HG02610 (cell line): ENCODE results near the gene COMTD1.

ENCODE experiments used
- ATAC-seq: cut with Tn5 transposase; IDR thresholded peaks from one replicate; pipeline ENCODE4 v1.9.1; 2021; ENCODE audit warnings: mild to moderate bottlenecking, moderate library complexity; ENCODE audit not compliant: unreplicated experiment

Gene COMTD1

DNA sequence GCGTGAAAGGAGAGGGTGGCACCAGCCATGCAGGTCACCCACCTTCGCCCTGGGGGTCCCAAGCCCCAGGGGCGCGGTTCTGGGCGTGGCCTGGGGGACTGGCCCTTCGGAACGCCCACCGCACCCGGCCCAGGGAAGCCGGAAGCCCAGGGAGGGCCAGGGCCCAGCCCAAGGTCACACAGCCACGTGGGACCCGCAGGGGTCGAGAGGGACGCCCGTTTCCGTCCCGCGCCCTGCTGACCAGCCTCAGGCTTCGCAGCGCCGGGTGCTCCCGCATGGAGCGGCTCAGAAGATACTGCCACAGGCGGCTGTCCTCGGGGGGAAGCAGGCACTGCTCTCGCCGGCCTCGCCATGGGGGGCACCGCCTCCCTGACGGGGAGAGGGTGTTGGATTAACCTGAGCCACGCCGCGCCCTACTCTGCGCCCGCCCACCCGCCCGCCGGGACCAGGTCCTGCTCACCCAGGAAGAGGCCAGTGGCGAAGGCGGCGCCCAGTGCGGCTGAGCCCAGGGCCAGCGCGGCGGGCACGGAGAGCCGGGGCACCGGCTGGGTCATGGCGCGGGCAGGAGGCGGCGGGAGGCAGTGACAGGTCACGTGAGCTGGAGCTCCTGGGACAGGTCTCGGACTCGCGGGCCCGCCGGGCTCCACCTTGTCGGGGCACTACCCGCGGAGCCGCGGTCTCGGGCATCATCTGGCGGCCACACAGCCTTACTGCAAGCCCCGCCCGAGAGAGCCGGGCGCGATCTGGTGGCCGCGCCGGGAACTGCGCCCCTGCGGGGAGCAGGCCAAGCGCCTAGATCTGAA is at the start of gene COMTD1:
Gene COMTD1, minus strand, starts transcription at position 583 of the 803 bp plus-strand sequence. Its CDS starts 29 bp downstream, at position 554.
- ATAC-seq, result peak; percentile 79

DNA sequence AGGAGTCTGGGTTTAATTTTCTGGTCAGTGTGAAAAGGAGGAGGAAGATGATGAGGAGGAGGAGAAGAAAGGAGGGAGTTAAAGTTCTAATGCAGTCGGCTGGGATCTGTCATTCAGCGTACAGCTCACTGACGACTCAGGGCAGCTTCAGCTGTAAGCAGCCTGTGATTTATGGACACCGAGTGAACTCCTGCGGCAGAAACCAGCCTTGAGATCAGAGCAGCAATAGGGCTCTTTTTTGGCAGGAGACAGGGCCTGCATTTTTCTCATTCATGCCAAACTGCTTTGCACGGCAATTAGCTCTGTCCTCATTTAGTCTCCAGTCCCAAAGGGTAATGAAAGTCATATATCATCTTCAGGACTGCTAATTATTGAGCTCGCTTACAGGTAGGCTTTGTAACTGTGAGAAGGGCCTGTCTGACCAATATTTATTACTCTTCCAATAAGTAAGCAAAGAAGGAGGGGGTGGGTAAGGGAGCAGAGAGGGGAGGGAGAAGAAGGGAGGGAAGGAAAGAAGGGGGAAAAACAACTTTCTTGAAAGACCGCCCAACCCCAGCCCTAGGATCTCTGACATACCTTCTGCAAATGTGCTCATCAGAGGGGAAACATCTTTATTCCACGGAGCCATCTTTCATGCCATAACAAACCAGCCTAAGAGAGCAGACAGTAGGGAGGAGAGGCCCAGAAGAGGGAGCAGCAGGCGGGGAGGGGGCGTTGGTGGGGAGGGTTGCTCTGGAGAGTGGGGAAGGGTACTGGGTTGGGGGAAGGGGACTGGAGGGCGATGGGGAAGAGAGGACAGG is 48.1 kb upstream of the COMTD1 start:
- no peak for ATAC-seq

DNA sequence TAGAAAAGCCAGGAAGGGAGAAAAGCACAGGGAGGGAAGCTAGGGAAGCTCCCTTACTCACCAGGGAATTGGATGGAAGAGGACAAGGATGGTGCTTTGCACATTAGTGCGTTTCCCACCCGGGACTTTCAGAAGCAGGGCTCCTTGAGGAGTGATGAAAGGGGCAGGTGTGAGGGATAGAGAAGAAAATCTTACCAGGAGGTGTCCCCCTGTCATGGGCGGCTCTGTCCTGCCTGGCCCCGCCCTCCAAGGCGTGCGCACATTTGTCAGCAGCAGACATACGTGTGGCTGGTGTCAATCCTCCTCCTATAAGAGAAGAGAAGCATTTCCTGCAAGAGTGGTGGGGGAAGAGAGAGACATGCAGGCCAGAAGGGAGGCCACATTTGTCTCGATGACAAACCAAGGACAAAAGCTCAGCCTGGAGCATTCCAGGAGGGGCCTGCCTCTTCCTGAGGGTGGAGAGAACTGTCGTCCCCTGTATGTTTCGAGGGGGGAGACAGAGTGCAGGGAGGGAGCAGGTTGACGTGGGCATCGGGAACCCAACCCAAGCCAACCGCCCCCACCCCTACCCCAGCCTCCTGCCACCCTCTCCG is 47.4 kb upstream of the COMTD1 start:
- no peak for ATAC-seq

DNA sequence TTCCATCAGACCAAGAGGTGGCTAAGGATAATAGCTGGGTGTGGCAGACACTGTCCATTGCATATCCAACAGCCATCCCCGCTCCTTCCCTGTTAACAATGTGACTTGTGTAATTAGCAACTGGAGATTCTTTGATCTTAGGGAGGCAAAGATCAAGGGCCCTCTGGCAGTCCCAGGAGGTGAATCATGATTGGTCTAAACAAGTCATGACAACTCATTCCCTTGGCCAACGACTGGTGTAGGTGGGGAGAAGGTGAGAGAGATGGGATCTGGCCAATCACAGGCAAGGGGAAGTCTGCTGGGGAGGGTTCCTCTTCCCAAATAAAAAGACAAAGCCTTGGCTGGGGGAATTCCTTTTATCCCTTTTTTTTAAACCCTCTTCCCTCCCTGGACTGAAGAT is 46.2 kb upstream of the COMTD1 start:
- no peak for ATAC-seq

DNA sequence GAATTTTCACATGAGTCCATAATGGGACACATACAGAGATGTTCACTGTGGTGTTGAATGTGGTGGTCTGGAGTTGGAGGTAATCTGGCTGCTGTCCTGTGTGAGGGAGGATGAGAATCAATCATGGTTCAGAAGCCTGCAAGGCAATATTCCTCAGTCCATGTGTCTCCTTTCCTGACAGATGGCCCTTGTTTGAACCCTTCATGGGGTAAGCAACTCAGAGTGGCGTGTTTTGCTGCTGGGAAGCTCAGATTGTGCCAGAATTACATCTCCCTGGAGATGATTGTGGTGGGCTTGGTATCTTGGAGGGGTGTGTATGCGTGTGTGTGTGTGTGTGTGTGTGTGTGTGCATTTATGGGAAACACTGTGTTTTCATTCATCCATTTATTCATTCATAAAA is 44.5 kb upstream of the COMTD1 start:
- no peak for ATAC-seq

DNA sequence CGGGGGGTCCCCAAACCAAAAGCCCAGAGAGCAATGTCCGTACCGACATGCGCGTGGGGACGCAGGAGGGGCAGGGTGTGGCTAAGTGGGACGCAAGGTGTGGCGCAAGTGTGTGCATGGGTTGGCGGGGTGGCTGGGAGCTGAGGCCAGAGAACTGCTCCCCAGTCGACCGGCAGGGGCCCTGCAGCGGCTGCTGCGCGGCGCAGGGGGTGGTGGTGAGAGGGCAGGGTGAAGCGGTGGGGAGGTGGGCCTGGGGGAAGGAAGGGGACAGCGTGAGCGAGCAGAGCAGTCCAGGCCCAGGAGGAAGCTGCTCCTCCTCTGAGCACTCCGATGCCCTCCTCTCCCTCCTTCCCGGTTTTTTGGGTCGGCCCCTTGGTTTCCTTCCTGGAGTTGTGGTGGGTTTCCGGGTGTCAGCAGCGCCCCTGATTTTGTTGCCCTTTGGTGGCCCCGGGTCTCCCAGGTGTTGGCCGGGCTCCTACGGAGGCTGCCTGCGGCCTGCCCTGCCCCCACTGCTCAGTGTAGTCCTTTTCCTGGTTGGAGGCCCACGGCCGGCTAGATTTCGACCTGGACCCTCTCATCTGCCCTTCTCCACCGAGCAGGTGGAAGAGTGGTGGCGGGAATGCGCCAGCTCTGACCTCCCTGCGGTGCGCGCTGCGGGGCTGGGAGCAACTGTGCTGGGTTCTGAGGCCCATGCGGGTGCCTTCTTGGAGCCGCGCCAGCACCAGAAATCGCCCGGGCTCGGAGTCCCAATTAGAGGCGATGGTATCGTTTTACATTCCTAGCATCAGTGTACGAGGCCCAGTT is 40.5 kb upstream of the COMTD1 start:
- ATAC-seq, result no peak

DNA sequence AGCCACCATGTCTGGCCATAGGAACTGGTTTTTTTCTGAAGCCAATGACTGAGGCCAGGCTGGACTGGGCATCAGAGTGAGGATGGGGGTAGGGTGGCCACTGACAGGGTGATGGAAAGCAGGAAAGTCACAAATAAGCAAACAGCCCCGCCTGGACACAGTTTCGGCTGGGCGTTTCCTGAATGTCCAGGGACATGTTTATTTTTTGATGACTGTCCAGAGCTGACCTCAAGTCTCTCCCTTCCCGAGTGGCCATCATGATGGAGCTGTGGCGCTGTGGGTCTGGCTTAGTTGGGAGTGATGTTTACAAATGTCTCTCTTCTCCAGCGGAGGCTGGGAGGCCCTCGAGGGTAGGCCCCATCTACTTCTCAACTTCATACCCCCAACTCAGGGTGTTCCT is 37.1 kb upstream of the COMTD1 start:
- no peak for ATAC-seq

DNA sequence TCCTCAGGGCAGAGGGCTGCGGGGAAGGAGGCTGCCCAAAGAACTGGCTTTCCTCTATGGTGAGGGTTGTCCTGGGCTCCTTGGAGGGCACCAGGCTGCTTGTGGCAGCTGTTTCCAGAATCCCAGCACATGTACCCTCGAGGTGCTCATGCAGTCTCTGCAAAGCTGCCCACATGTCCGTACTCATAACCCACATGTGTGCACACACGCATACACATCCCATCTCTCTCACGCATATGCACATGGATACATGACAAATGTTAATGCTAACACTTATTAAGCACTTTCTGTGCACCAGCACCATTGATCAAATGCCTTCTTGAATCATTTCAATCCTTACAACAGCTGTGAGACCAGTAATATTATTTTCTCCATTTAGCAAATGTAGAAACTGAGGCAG is 36.3 kb upstream of the COMTD1 start:
- no peak for ATAC-seq

DNA sequence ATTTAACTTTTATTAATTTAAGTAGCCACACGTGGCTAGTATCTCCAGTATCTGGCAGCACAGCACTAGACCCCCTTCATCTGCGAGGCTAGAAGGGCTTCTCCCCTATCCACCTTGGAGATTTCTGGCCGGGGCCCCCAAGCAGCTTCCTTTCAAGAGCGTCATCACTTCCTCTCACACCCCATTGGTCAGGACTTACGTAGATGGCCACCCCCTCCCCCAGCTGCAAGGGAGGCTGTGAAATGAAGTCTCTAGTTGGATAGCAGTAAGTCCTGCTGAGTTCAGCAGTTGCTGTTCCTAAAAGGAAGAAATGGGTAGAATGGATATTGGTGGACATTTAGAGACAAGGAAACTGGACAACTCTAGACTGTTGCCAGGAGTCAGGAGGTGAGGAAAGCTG is 33.8 kb upstream of the COMTD1 start:
- no peak for ATAC-seq

DNA sequence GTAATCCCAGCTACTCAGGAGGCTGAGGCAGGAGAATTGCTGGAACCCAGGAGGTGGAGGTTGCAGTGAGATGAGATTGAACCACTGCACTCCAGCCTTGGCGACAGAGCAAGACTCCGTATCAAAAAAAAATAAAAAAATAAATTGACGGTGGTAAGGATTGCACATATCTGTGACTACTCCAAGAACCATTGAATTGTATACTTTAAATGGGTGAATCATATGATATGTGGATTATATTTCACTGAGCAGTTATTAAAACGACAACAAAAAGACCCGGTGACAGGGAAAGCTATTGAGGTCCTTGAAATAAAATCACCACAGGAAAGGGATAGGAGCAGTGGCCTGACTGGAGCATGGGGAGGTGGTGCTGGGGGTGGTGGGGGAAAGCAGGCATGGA is 31.2 kb upstream of the COMTD1 start:
- no peak for ATAC-seq

DNA sequence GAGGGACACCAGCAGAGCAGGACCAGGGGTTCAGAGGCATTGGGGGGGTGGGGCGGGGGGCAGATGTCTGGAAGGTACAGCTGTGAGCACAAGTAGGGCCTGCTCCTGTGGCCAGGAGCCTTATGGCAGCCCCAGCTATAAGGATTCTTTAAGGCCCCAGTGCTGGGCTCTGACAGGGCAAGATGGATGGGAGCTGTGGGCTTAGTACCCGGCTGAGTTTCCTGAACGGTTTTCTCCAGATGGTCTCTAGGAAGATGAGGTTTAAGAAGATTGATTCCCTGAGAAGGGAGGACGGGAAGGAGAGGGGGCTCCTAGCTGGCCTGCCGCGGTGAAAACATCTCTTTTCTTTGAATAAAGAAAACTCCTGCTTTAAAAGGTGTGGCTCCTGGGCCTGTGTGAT is 30.1 kb upstream of the COMTD1 start:
- ATAC-seq, result no peak

DNA sequence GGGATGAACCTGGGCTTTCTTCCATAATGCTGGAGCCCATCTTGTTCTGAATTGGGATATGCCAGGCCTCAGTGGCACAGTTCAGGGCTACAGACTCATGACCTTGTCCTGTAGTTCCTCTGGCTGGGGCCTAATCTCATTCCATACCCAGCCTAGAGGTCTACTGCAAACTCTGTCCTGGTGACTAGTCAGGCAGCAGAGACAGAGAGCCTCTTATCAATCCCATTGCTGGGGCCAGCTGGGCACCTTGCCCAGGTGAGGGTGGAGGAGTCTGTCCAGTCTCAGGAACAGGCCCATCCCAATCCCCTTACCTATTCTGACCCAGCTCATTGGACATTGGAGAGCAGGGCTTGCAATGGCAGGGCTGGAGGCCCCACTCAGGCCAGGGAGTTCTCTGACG is 28.0 kb upstream of the COMTD1 start:
- ATAC-seq, result no peak

DNA sequence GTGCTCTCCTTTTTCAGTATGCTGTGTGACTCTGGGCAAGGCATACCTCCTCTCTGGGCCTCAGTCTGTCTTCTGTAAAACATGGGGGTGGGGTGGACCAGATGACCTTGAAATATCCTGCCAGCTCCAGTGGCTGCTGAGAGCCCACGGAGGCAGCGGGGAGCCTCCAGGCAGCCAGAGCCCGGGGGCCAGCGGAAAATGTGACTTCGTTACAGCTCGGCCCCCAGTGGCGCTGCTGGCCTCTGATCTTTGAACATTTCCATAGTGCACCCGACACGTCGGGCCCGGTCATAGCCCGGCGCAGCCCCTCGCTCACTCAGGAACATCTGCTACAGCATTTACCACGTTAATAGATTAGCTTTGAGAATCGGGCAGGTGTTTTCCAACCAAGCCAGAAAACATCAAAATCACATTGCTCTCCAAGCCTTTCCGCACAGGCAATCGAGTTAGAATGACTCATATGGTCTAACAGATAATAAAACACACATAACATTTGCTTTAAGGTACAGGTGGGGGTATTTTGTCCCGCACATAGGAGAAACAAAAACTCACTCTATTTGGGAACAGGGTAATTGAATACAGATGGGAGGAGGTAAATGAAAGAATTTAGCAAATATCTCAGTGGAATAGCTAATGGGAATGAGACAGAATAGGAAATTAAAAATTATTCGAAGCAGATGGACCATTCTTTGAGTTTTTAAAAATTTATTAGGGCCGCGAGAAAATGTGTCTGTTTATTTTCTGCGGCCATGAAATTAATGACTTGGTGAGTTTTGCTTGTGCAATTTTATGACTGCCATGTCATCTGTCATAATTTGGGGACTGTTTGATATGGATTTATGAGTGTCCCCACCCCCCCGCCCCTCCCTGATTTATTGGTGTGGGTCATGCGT is 26.3 kb upstream of the COMTD1 start:
- no peak for ATAC-seq

DNA sequence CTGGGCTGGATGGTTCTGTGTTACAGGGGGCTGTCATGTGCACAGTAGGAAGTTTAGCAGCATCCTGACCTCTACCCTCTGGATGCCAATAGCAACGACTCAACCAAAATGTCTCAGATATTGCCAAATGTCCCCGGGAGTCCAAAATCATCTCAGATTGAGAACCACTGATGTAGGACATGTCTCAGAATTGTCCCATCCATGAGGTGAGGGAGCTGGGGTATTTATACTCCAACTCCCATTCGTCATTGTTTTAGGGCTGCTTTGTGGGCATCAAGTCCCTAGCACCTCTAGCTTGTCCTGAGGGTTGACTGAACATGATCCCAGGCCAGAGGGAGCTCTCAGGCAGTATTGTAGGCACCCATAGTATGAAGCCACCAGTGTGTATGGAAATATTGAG is 25.2 kb upstream of the COMTD1 start:
- no peak for ATAC-seq

DNA sequence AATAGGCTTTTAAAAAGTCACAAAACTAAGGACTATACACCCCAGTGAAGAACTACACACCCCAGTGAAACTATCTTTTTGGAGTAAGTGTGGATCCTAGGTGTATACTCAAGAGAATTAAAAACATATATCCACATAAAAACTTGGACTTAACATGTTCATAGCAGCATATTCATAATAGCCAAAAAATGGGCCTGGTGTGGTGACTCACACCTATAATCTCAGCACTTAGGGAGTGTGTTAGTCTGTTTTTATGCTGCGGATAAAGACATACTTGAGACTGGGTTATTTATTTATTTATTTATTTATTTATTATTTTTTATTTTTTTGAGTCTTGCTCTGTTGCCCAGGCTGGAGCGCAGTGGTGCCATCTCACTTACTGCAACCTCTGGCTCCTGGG is 19.0 kb upstream of the COMTD1 start:
- ATAC-seq, result no peak

DNA sequence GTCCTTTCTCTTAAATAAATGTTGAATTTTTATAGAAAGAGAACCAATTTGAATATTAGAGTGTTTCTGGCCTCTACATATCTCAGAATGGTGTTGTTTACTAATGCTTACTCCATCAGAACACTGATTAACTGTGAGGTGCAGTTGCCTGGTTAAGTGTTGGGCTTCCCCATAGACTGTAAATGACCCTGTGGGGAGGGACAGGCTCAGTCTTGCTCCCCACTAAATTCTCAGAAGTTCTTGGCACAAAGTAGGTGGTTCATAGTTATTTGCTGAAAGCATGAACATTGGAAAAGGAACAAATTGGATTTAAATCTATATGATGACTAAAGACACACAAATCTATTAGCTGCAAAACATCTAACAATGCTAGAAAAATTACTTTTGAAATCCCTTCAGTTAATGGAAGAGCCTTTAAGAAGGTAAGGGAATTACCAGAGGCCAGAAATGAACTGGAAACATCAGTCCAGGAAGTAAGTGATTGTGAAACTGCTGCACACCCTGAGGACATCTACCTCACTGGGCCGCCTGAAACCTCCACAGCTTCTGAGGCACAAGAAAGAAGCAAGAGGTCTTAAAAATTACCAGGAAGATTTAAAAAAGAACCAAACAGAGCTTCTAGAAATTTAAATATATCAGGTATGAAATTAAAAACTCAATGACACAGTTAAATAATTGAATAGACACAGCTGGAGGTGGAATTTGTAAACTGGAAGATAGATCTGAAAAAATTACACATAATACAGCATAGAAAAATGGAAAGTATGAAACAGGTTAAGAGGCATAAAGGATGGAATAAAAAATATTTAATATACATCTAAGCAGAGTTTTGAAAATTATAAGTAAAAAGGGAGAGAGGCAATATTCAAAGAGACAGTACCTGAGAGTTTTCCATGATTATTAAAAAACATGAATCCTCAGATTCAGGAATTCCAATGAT is 17.8 kb upstream of the COMTD1 start:
- no peak for ATAC-seq

DNA sequence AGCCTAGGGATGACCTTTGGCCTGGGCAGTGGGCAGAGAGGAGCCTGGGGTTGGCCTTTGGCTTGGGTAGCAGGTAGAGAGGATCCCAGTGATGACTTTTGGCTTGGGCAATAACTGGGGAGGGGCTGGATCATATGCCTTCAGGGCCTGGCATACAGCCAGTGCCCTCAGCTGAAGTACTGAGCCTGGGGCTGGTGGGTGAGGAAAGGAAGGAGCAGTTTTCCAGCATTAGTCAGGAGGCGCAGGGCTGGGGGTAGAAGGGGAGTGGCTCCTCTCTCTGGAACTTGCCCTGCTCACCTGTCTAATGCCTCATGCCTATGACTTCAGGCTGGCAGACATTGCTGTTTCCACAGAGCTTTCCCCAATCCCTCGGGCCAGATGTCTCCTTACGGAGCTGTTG is 15.2 kb upstream of the COMTD1 start:
- no peak for ATAC-seq

DNA sequence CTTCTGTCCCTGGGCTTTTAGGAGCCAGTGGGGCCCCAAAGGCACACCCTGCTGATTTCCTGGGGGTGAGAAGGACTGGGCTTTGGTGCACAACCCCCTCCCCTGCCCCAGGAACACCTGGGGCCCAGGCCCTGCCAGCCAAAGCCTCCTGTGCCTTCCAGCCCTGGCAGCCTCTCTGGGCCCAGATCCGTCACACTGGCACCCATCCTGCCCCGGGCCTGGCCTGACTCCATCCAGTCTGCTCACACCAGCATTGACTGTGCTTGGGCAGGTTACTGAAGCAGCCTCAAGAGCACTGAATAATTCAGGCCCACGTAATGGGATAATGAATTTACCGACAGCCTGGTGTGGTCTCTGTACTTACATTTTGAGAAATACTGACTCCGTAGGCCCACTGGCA is 12.0 kb upstream of the COMTD1 start:
- no peak for ATAC-seq

DNA sequence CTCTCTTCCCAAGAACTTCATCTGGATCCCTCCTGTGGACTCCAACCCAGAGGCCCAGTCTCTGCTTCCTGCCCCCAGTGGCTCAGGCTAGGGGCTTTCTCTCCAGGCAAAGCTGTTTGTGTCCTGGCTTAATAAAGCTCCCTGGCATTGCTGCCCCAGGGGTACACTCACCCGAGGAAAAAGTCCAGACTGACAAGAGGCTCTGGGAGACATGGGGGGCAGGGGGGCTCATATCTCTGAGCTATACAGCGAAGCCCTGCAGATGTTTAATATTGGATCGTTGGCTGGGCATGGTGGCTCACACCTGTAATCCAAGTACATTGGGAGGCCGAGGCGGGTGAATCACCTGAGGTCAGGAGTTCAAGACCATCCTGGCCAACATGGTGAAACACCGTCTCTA is 10.7 kb upstream of the COMTD1 start:
- ATAC-seq, result no peak
